Activated naive CD4-positive, alpha-beta T cell treated with anti-CD3 and anti-CD28 coated beads, Interleukin-2, amount 10 ng/mL, durations not matched to agents 7 days and 5 days (primary cell): Measurements from ENCODE around the gene SRRM3.
A peak's percentile ranks its signal among the peaks of the same experiment; 100 is the strongest.
"Not testable (repeated sequence)": the region's sequence is repeated elsewhere in the genome, so short reads cannot be mapped to it uniquely, and the experiment has no call there.

Experiments
- CTCF ChIA-PET: fragments of 350-600 bp; sonication (Branson Sonifier 250); formaldehyde crosslinking; loops from one replicate; lab custom pipeline; 2021; ENCODE audit warnings: antibody characterized with exemption; lab: Charles Lee
- DNase-seq: peaks from one replicate; pipeline ENCODE4 v3.0.0-alpha.2; 2020
- H3K27ac Mint-ChIP-seq: one replicate; pipeline ENCODE4 v1.8.0; 2021; ENCODE audit warnings: mild to moderate bottlenecking, moderate library complexity, mixed read lengths
- H3K27me3 Mint-ChIP-seq: one replicate; pipeline ENCODE4 v1.8.0; 2021; ENCODE audit warnings: mild to moderate bottlenecking, mixed read lengths
- H3K36me3 Mint-ChIP-seq: one replicate; pipeline ENCODE4 v1.8.0; 2021; ENCODE audit warnings: mixed read lengths
- H3K4me1 Mint-ChIP-seq: one replicate; pipeline ENCODE4 v1.8.0; 2021; ENCODE audit warnings: mixed read lengths
- H3K4me3 Mint-ChIP-seq: one replicate; pipeline ENCODE4 v1.8.0; 2021; ENCODE audit warnings: mild to moderate bottlenecking, moderate library complexity, mixed read lengths
- H3K9me3 Mint-ChIP-seq: one replicate; pipeline ENCODE4 v1.8.0; 2021; ENCODE audit warnings: mixed read lengths

SRRM3 gene

DNA sequence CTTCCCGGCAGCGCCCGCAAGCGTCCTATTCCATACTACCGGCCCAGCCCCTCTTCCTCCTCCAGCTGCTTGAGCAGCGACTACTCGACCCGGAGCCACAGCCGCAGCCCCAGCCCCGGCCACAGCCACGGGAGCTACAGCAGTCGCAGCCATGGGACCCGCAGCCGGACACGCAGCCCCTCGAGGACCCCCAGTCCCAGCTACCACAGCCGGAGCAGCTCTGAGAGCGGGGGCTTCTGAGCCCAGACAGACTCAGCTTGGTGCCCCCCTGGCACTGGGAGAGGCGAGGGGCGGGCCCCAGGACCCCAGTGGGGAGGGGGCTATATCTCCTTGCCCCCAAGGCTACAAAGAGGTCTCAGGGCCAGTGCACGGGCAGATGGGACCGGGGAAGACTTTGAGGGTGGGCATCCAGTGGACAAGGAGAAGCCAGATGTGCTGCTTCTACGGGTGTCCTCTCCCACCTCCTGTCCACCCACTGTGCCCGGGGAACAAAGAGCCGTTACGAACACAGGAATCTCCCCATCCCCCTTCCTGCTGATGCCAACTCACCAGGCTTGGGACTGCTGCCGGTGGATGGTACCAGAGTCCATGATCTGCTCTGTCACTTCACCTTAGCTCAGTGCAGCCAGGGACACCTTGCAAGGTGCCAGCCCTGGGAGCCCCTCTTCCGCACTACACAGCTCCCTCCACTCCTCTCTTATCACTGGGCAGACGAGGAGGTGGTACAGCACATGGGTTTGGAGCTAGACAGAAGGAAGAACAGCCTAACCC is 84.1 kb downstream of the SRRM3 start:
- no peak overlapping the region for H3K4me3 Mint-ChIP-seq
- H3K36me3 Mint-ChIP-seq, result no peaks in the 10 kb centered on the region
- DNase-seq, result no peak
- no peaks in the 10 kb centered on the region for H3K9me3 Mint-ChIP-seq
- H3K27me3 Mint-ChIP-seq, result peaks cover 67% of the 10 kb centered on the region
- no peak overlapping the region for H3K27ac Mint-ChIP-seq
- CTCF ChIA-PET, result interaction anchor here (1.3 to 1.6 kb wide), 2 partner anchors 23 to 29 kb away, joined by 5 to 6 read pairs; no protein-coding TSS in a partner anchor
- H3K4me1 Mint-ChIP-seq, result peaks cover 15% of the 10 kb centered on the region

DNA sequence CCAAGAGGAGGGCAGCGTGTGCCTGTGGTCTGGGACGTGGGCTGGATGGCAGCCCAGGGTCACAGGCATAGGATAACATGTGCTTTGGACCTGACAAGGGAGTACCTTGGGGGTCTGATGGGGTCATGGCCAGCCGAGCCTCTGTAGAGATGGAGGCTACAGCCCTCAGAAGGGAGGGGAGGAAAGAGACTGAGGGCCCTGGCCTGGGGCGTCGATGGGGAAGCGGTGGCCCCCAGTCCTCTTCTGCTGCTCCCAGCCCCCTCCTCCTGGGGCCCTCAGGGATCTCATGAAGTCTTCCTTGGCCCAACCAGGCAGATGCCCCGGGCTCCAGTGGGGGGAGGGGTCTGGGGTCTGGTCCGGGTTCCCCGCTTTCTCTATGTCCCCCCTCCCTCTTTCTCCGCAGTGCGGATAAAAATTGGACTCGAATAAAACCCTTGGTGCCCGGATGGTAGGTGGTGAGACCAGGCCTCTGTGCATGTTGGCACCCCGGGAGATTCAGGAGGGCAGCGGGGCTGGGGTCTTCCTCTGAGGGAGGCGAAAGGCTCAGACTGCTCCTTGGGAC is 85.2 kb downstream of the SRRM3 start:
- Mint-ChIP-seq H3K36me3 (no peaks in the 10 kb centered on the region), H3K27me3 (peaks cover 56% of the 10 kb centered on the region), H3K4me1 (peaks cover 20% of the 10 kb centered on the region), H3K4me3 (no peak overlapping the region), H3K27ac (no peak overlapping the region), H3K9me3 (no peaks in the 10 kb centered on the region)
- no peak for DNase-seq
- CTCF ChIA-PET, result interaction anchor here (1.0 to 1.3 kb wide), 2 partner anchors 24 to 27 kb away, joined by 3 to 5 read pairs; no protein-coding TSS in a partner anchor

- not testable (repeated sequence) for H3K4me3 Mint-ChIP-seq, H3K9me3 Mint-ChIP-seq, DNase-seq, H3K27ac Mint-ChIP-seq, H3K36me3 Mint-ChIP-seq
- Mint-ChIP-seq H3K27me3 (peaks cover 36% of the 10 kb centered on the region), H3K4me1 (peaks cover 10% of the 10 kb centered on the region)
- CTCF ChIA-PET, result interaction anchor here (0.7 to 3.7 kb wide), 19 partner anchors 9 to 425 kb away, joined by 3 to 62 read pairs (median 4); partner anchors contain the start of gene HSPB1
Measured at GRCh38 chr7:76290847-76291350, 89.2 kb downstream of the SRRM3 start.

GRCh38 chr7:76291351-76292212 is 89.9 kb downstream of the SRRM3 start:
- H3K36me3 Mint-ChIP-seq, result no peaks in the 10 kb centered on the region
- H3K4me3 Mint-ChIP-seq, result no peak overlapping the region
- CTCF ChIA-PET, result interaction anchor here (0.7 to 3.7 kb wide), 22 partner anchors 8 to 426 kb away, joined by 3 to 62 read pairs (median 4); partner anchors contain the start of gene HSPB1
- no peaks in the 10 kb centered on the region for H3K9me3 Mint-ChIP-seq
- DNase-seq, result peak; percentile 90
- H3K27ac Mint-ChIP-seq, result no peak overlapping the region
- H3K4me1 Mint-ChIP-seq, result peaks cover 10% of the 10 kb centered on the region
- H3K27me3 Mint-ChIP-seq, result peaks cover 29% of the 10 kb centered on the region

DNA sequence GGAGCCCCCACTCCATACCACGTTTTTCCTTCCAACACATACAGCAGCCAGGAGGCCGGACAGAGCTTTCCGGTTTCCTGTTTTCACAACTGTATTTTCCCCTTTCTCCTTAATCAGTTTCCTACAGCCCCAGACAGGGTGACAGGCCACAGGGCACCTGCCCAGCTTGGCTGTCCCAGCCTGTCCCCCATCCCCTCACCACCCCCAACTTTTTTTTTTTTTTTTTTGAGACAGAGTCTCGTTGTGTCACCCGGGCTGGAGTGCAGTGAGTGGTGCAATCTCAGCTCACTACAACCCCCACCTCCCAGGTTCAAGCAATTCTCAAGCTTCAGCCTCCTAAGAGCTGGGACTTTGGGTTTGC is 90.5 kb downstream of the SRRM3 start:
- Mint-ChIP-seq H3K4me3 (no peak overlapping the region), H3K27me3 (peaks cover 26% of the 10 kb centered on the region), H3K36me3 (no peaks in the 10 kb centered on the region), H3K9me3 (no peaks in the 10 kb centered on the region), H3K4me1 (peaks cover 10% of the 10 kb centered on the region), H3K27ac (no peak overlapping the region)
- CTCF ChIA-PET, result interaction anchor here (0.8 to 3.7 kb wide), 8 partner anchors 9 to 114 kb away, joined by 3 to 62 read pairs (median 8); partner anchors contain the start of gene HSPB1
- DNase-seq, result no peak

DNA sequence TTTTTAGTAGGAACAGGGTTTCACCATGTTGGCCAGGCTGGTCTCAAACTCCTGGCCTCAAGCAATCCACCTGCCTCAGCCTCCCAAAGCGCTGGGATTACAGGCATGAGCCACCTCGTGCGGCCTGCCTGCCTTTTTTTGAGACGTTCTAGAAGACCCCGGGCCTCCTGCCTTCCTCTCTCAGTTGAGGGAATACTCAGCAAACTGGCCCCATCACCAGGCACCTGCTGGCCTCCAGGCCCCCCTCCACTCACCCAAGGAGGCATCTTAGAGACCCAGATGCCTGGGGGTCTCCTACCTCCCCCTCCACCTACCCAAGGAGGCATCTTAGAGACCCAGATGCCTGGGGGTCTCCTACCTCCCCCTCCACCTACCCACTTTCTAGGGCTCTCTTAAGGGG is 91.2 kb downstream of the SRRM3 start:
- H3K27ac Mint-ChIP-seq, DNase-seq, H3K4me3 Mint-ChIP-seq, H3K36me3 Mint-ChIP-seq, H3K9me3 Mint-ChIP-seq: not testable (repeated sequence)
- CTCF ChIA-PET, result interaction anchor here (0.8 to 3.7 kb wide), 7 partner anchors 10 to 62 kb away, joined by 3 to 62 read pairs (median 5); partner anchors contain the start of gene HSPB1
- H3K27me3 Mint-ChIP-seq, result peaks cover 27% of the 10 kb centered on the region
- peaks cover 10% of the 10 kb centered on the region for H3K4me1 Mint-ChIP-seq

DNA sequence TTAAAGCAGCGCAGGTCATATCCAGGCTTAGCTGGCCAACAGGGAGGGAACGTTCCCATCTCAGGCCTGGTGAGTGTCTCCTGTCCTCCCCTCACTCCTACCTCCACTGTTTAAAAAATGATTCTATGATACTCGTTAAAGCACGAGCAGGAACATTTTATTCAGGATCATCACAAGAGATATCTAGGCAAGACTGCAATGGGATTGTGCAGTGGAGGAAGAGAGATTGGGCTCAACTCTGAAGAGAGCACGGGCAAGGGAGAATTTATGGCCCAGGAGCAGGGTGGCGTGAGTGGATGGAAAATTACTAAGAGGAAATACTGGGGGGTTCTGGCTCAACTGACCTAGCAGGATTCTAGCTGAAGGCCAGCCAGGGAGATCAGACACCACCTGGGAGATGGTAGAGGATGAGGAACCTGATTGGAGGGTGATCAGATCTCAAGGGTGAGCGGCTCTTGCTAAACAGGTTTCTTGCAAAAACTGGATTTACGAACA is 91.8 kb downstream of the SRRM3 start:
- Mint-ChIP-seq H3K9me3 (no peaks in the 10 kb centered on the region), H3K27me3 (peaks cover 27% of the 10 kb centered on the region), H3K4me1 (peaks cover 10% of the 10 kb centered on the region), H3K27ac (no peak overlapping the region), H3K36me3 (no peaks in the 10 kb centered on the region), H3K4me3 (no peak overlapping the region)
- CTCF ChIA-PET, result interaction anchor here (1.2 to 3.7 kb wide), 4 partner anchors 10 to 31 kb away, joined by 3 to 62 read pairs (median 18); partner anchors contain the start of gene HSPB1
- no peak for DNase-seq

DNA sequence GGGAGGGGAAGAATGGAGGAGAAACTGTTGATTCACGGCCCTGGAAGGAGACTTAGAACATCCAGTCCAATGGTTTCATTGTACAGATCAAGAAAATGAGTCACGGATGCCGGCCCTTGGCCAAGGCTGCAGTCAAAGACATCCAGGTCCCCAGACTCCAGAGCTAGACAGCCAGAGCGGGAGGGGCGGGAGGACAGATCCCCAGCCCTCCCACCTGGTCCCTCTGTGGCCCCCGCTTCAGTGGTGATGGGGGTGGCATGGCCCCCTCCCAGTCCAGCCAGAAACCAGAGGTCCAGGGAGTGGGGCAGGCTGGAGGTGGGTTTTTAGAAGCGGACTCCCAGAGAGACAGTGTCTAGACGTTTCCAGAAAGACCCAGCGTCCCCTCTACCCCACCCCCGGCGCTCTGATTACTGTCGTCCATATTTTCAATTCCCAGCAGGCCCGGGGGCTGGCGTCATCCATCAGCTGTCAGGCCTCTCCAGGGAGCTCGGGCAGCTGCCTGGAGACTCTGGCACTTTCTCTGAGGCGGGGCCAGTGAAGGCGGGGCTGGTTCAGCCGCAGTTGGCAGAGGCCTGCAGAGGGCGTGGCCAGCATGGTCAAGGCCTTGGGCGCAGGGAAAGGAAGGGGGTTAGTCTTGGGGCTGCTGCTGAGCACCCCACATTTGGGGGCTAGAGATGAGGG is 92.8 kb downstream of the SRRM3 start:
- Mint-ChIP-seq H3K27ac (no peak overlapping the region), H3K9me3 (no peaks in the 10 kb centered on the region), H3K27me3 (peaks cover 35% of the 10 kb centered on the region), H3K36me3 (no peaks in the 10 kb centered on the region), H3K4me3 (no peak overlapping the region), H3K4me1 (peaks cover 10% of the 10 kb centered on the region)
- CTCF ChIA-PET, result interaction anchor here (1.0 to 1.2 kb wide), 2 partner anchors 19 to 32 kb away, joined by 3 to 4 read pairs; no protein-coding TSS in a partner anchor
- DNase-seq, result no peak

DNA sequence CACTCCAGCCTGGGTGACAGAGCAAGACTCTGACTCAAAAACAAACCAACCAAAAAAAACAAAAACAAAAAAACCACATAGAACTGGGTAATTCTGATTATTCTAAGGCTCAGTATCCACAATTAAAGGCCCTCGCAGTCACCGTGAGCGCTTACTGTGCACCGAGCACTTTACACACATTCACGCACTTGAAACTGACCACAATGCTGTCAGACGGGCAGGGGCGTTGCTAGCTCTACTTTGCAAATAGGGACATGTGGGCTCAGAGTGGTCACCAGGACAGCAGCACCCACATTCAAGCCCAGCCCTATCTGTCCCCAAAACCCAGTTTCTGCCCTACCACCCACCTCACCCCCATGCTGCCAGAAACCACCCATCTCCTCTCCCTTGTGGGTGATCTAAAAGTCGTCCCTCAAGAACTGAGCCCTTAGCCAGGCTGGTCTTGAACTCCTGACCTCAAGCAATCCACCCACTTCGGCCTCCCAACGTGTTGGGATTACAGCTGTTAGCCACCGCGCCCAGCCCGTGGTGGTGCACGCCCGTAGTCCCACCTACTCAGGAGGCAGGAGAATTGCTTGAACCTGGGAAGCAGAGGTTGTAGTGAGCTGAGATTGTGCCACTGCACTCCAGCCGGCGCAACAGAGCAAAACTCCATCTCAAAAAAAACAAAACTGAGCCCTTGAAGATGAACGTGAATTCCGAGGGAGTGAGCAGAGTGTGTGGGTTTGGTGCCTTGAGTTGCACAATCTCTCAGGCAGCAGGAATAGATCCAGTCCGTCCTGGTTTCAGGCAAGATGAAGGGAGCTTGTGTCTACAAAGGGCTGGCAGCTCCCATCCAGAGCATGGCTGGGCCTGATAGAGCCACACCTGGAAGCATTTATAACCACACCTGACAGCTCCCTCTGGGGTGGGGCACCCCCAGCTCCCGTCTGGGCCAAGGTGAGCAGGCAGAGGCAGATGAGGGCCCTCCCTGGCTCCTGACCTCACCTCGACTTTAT is 95.3 kb downstream of the SRRM3 start:
- H3K4me1 Mint-ChIP-seq, result peaks cover 2% of the 10 kb centered on the region

GRCh38 chr7:76300166-76300731 is 98.6 kb downstream of the SRRM3 start:
- Mint-ChIP-seq H3K9me3 (no peaks in the 10 kb centered on the region), H3K4me3 (no peak overlapping the region), H3K27me3 (peaks cover 65% of the 10 kb centered on the region), H3K27ac (no peak overlapping the region), H3K36me3 (peaks cover 1% of the 10 kb centered on the region), H3K4me1 (peaks cover 21% of the 10 kb centered on the region)
- CTCF ChIA-PET, result interaction anchor here (1.0 to 6.5 kb wide), 2 partner anchors 9 to 14 kb away, joined by 3 to 33 read pairs; no protein-coding TSS in a partner anchor
- no peak for DNase-seq

More for the DNA sequence above, 95.3 kb downstream of the SRRM3 start:
- DNase-seq, result no peak
- Mint-ChIP-seq H3K9me3 (no peaks in the 10 kb centered on the region), H3K27ac (no peak overlapping the region), H3K36me3 (no peaks in the 10 kb centered on the region), H3K4me3 (no peak overlapping the region), H3K27me3 (peaks cover 59% of the 10 kb centered on the region)
- CTCF ChIA-PET, result interaction anchor here (1.4 to 2.0 kb wide), 2 partner anchors 16 to 119 kb away, joined by 6 to 10 read pairs; no protein-coding TSS in a partner anchor

- H3K36me3 Mint-ChIP-seq, result peaks cover 1% of the 10 kb centered on the region
- H3K9me3 Mint-ChIP-seq, result no peaks in the 10 kb centered on the region
- no peak overlapping the region for H3K4me3 Mint-ChIP-seq
- DNase-seq, result no peak
- peaks cover 65% of the 10 kb centered on the region for H3K27me3 Mint-ChIP-seq
- H3K27ac Mint-ChIP-seq, result no peak overlapping the region
- CTCF ChIA-PET, result interaction anchor here (1.0 to 6.5 kb wide), 2 partner anchors 8 to 14 kb away, joined by 3 to 33 read pairs; no protein-coding TSS in a partner anchor
- H3K4me1 Mint-ChIP-seq, result peaks cover 21% of the 10 kb centered on the region
Measured at GRCh38 chr7:76301000-76301399, 99.3 kb downstream of the SRRM3 start.
